Cardiac muscle cell (in vitro differentiated cells and primary cell): ENCODE data around the gene KCNK2. TPM values are rescaled to one million over a fixed set of nuclear protein-coding genes. Genes with fewer than 3 reads are reported as not detected.
"Not testable (repeated sequence)": the region's sequence is repeated elsewhere in the genome, so short reads cannot be mapped to it uniquely, and the experiment has no call there.

ENCODE experiments used
- DNase-seq, 2 donors: peaks; one replicate each; pipeline versions ENCODE4 v3.0.0 to v3.0.0-alpha.2; 2010 to 2017; ENCODE audit warnings: low read depth in 1 of 2, low spot score in 1 of 2
- H3K27ac ChIP-seq: fragments of 200-600 bp; sonication (generic); 2 replicates; pipeline ENCODE4 v1.5.1; 2016
- H3K27me3 ChIP-seq: fragments of 200-600 bp; sonication (generic); 2 replicates; pipeline ENCODE4 v1.6.0; 2016; ENCODE audit warnings: control low read depth
- H3K36me3 ChIP-seq: fragments of 200-600 bp; sonication (generic); 2 replicates; pipeline ENCODE4 v1.5.1; 2016; ENCODE audit warnings: control low read depth
- H3K4me1 ChIP-seq: fragments of 200-600 bp; sonication (generic); 2 replicates; pipeline ENCODE4 v1.8.1; 2017; ENCODE audit warnings: low read depth, mild to moderate bottlenecking, mixed run types
- H3K4me3 ChIP-seq: fragments of 200-600 bp; sonication (generic); 2 replicates; pipeline ENCODE4 v1.5.1; 2016; ENCODE audit warnings: mild to moderate bottlenecking
- H3K9me3 ChIP-seq: fragments of 200-600 bp; sonication (generic); 2 replicates; pipeline ENCODE4 v1.5.1; 2017; ENCODE audit warnings: low read depth, mild to moderate bottlenecking, control low read depth
- polyA plus RNA-seq: library from polyadenylated mRNA; unstranded; fragments of >200 nt; fragmentation: Nextera tagmentation; extraction: Ambion mirVana; gene quantifications from 2 replicates; pipeline ENCODE4 v1.2.1, GENCODE V29; 2016
- total RNA-seq: library from RNA; depleted of rRNA; stranded (reverse); fragments of >200 nt; gene quantifications from 2 replicates; pipeline ENCODE4 v1.2.3, GENCODE V29; 2016
- TF ChIP-seq, protein P1 (sequence below): IDR thresholded peaks from 2 replicates; pipeline ENCODE4 v1.5.1; 2012; ENCODE audit warnings: low read depth, mild to moderate bottlenecking, low read length

KCNK2 gene
- total and polyA plus RNA-seq, 2 experiments from 2014 or later: not detected

- Histone ChIP-seq H3K4me3 (no peak overlapping the region), H3K27me3 (no peaks in the 10 kb centered on the region), H3K27ac (no peak overlapping the region), H3K4me1 (no peaks in the 10 kb centered on the region), H3K36me3 (no peaks in the 10 kb centered on the region), H3K9me3 (no peaks in the 10 kb centered on the region)
- DNase-seq: no peak
- TF ChIP-seq, protein P1, sequence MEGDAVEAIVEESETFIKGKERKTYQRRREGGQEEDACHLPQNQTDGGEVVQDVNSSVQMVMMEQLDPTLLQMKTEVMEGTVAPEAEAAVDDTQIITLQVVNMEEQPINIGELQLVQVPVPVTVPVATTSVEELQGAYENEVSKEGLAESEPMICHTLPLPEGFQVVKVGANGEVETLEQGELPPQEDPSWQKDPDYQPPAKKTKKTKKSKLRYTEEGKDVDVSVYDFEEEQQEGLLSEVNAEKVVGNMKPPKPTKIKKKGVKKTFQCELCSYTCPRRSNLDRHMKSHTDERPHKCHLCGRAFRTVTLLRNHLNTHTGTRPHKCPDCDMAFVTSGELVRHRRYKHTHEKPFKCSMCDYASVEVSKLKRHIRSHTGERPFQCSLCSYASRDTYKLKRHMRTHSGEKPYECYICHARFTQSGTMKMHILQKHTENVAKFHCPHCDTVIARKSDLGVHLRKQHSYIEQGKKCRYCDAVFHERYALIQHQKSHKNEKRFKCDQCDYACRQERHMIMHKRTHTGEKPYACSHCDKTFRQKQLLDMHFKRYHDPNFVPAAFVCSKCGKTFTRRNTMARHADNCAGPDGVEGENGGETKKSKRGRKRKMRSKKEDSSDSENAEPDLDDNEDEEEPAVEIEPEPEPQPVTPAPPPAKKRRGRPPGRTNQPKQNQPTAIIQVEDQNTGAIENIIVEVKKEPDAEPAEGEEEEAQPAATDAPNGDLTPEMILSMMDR: no peak
These were observed 64.5 kb downstream of the KCNK2 start for GRCh38 chr1:215147024-215147423.

DNA sequence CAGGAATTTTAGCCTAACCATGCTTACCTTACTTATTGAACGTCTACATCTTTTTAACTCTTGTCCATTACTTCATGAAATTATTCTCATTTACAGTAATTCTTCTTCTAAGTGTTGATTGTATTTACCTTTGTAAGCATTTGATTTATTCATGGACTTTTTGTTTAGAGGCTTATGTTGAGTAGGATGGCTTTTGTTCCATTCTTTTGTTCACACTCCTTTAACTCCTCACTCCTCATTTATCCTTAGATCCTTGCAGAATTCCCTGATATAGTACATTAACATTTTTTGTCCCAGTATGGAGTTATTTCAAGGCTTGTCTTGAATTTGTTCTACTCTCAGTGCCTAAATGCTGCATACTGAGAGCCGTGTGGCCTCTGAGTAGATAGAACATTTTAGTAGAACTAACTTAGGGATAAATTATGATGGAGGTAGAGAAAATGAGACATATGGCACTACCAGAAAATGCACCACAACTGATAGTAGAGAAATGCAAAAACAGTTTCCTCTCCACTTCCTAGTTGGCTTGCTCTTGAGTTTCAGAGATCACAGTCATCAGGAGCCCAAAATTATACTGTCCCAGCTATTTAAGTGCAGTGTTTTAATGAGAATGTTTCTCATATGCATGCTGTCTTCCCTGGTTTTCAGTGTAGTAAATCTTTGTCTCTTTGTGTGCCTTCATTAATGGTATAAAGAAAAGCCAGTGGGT, 69.5 kb downstream of the KCNK2 start:
- Histone ChIP-seq H3K27ac (no peak overlapping the region), H3K36me3 (no peaks in the 10 kb centered on the region), H3K9me3 (no peaks in the 10 kb centered on the region), H3K4me3 (no peak overlapping the region), H3K27me3 (no peaks in the 10 kb centered on the region), H3K4me1 (no peaks in the 10 kb centered on the region)
- TF ChIP-seq, protein P1: no peak
- DNase-seq: no peak

DNA sequence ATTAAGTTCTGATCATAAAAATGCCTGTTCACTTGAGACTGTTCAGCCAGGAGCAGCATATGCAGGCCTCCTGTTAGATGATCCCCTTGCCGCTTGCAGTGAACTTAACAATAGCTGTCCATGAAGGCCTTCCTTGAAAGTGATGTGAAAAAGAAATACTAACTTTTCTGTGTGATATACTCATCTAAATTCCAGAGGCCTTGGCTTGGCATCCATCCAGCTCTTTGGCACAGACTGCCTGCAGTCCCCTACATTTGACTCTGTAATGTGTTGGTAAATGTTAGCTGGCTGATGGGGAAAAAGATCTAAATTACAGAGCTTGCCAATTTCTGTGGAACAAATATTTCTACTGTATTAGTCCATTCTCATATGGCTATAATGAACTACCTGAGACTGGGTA, 73.7 kb downstream of the KCNK2 start:
- DNase-seq: peak; percentile 1 to 27
- Histone ChIP-seq H3K27me3 (no peaks in the 10 kb centered on the region), H3K27ac (no peak overlapping the region), H3K4me3 (no peak overlapping the region), H3K9me3 (no peaks in the 10 kb centered on the region), H3K4me1 (no peaks in the 10 kb centered on the region), H3K36me3 (no peaks in the 10 kb centered on the region)
- TF ChIP-seq, protein P1: no peak

GRCh38 chr1:215160351-215160750, 77.8 kb downstream of the KCNK2 start:
- DNase-seq: no peak
- Histone ChIP-seq H3K9me3 (no peaks in the 10 kb centered on the region), H3K4me3 (no peak overlapping the region), H3K36me3 (no peaks in the 10 kb centered on the region), H3K27me3 (no peaks in the 10 kb centered on the region), H3K27ac (no peak overlapping the region), H3K4me1 (no peaks in the 10 kb centered on the region)
- TF ChIP-seq, protein P1: no peak

- not testable (repeated sequence) for H3K9me3 ChIP-seq, H3K4me3 ChIP-seq, H3K36me3 ChIP-seq, H3K27ac ChIP-seq, H3K27me3 ChIP-seq, H3K4me1 ChIP-seq, DNase-seq
These were observed 80.6 kb downstream of the KCNK2 start for GRCh38 chr1:215163144-215163543.

DNA sequence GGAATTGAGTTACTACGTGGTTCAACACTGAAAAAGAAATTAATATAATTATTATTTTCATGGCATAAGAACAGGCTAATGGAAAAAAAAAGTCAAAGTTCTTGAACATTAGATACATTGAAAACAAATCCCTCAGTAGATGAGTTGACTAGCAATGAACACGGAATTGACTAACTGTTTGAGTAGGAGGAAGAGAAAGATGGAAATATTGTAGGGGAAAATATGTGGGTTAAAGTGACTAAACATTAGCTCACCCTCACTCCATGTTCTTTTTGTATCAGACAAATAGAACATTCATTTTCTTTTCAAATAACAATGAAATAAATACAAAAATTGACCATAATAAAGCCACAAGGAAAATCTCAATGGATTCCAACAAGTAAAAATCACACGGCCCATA, 84.3 kb downstream of the KCNK2 start:
- Histone ChIP-seq H3K4me1 (no peaks in the 10 kb centered on the region), H3K27me3 (no peaks in the 10 kb centered on the region), H3K4me3 (no peak overlapping the region), H3K36me3 (no peaks in the 10 kb centered on the region), H3K9me3 (no peaks in the 10 kb centered on the region), H3K27ac (no peak overlapping the region)
- TF ChIP-seq, protein P1: no peak
- no peak for DNase-seq
